Cerebellar cortex (tissue), 1 donor: ENCODE data around the gene RAB18.
A peak's percentile ranks its signal among the peaks of the same experiment; 100 is the strongest.
"Not testable (repeated sequence)": the region's sequence is repeated elsewhere in the genome, so short reads cannot be mapped to it uniquely, and the experiment has no call there.

ENCODE experiments used
- DNase-seq: peaks from one replicate; pipeline ENCODE4 v3.0.0-alpha.2; 2015; ENCODE audit warnings: low spot score

Gene RAB18

GRCh38 chr10:27547047-27547446 is 42.9 kb downstream of the RAB18 start:
- no peak for DNase-seq

GRCh38 chr10:27547482-27547881 is 43.4 kb downstream of the RAB18 start:
- DNase-seq: no peak

- no peak for DNase-seq
These were observed 46.7 kb downstream of the RAB18 start for GRCh38 chr10:27550823-27551222.

- peak; percentile 55 for DNase-seq
These were observed 54.5 kb downstream of the RAB18 start for GRCh38 chr10:27558612-27559020.

GRCh38 chr10:27561334-27561733 is 57.2 kb downstream of the RAB18 start:
- no peak for DNase-seq

- no peak for DNase-seq
These were observed 60.3 kb downstream of the RAB18 start for GRCh38 chr10:27564398-27564797.

- no peak for DNase-seq
These were observed 60.8 kb downstream of the RAB18 start for GRCh38 chr10:27564880-27565279.

GRCh38 chr10:27568196-27569175 is 64.4 kb downstream of the RAB18 start:
- DNase-seq: no peak

GRCh38 chr10:27569946-27570345 is 65.8 kb downstream of the RAB18 start:
- no peak for DNase-seq

- not testable (repeated sequence) for DNase-seq
These were observed 72.9 kb downstream of the RAB18 start for GRCh38 chr10:27577038-27577437.

- no peak for DNase-seq
These were observed 74.2 kb downstream of the RAB18 start for GRCh38 chr10:27578316-27578715.

- DNase-seq: no peak
These were observed 77.1 kb downstream of the RAB18 start for GRCh38 chr10:27581225-27581624.

GRCh38 chr10:27584302-27584701 is 80.2 kb downstream of the RAB18 start:
- no peak for DNase-seq
